C4-2B (cell line): ENCODE measurements around the gene ARHGEF33.

Source experiments
- CTCF ChIP-seq: fragments of 450-650 bp; conservative IDR thresholded peaks from 2 replicates; pipeline ENCODE4 v1.5.1; 2017; ENCODE audit warnings: mild to moderate bottlenecking
- ZFX ChIP-seq: fragments of 450-650 bp; IDR thresholded peaks from 2 replicates; pipeline ENCODE4 v1.6.1; 2017

GRCh38 chr2:39023649-39024048 is 134.0 kb downstream of the ARHGEF33 start:
- TF ChIP-seq CTCF (no peak), ZFX (no peak)
